Erythroblast (primary cell): ENCODE data around the gene CDH22.

Source experiments
- GATA1 ChIP-seq: IDR thresholded peaks from 2 replicates; pipeline ENCODE4 v1.6.1; 2011; ENCODE audit warnings: low read depth, mild to moderate bottlenecking, control low read depth, low read length, moderate library complexity
- POLR2A ChIP-seq: IDR thresholded peaks from 2 replicates; pipeline ENCODE4 v1.6.1; 2011; ENCODE audit warnings: mild to moderate bottlenecking, low read length

DNA sequence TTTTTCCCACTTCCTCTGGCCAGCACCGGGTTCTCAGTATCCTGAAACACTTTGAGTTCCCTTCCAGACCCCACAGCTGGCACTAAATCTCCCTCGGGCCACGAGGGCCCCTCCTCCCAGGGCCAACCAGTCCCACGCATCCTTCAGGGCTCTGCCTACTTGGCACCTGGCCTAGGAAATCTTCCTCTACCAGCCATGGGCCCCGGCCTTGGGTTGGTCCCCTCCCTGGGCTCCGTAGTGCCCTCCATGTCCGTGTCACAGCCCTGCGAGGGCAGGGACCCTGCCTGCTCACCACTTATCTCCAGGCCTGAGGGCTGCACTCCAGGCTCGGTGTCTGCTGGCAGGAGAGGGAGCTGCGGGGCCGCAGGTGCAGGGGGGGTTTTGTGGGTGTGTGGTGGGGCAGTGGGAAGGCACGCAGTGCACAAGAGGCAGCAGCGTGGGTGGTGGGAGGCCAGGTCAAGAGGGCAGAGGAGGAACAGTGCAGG is 48.8 kb upstream of the CDH22 start:
- peak; percentile 19 for TF ChIP-seq POLR2A
- no peak for TF ChIP-seq GATA1
